ENCODE results near the gene DNAJC7.
"Not testable (repeated sequence)": the region's sequence is repeated elsewhere in the genome, so short reads cannot be mapped to it uniquely, and the experiment has no call there.

The DNAJC7 gene

GRCh38 chr17:42016411-42016831 is 818 bp downstream of the DNAJC7 start:
- peaks cover 40% of the 10 kb centered on the region for H3K36me3 ChIP-seq (ENCODE audit: control insufficient read depth, low read length)
- no peaks in the 10 kb centered on the region for H3K27me3 ChIP-seq (ENCODE audit: control insufficient read depth, low read length)
- no peaks in the 10 kb centered on the region for H4K20me1 ChIP-seq (ENCODE audit: control insufficient read depth, insufficient read depth, low read depth, low read length)
- no peak for TF ChIP-seq EZH2phosphoT487 (IDR thresholded peaks at IDR 0.05; ENCODE audit: borderline replicate concordance, low read length)
- TF ChIP-seq, protein P1, sequence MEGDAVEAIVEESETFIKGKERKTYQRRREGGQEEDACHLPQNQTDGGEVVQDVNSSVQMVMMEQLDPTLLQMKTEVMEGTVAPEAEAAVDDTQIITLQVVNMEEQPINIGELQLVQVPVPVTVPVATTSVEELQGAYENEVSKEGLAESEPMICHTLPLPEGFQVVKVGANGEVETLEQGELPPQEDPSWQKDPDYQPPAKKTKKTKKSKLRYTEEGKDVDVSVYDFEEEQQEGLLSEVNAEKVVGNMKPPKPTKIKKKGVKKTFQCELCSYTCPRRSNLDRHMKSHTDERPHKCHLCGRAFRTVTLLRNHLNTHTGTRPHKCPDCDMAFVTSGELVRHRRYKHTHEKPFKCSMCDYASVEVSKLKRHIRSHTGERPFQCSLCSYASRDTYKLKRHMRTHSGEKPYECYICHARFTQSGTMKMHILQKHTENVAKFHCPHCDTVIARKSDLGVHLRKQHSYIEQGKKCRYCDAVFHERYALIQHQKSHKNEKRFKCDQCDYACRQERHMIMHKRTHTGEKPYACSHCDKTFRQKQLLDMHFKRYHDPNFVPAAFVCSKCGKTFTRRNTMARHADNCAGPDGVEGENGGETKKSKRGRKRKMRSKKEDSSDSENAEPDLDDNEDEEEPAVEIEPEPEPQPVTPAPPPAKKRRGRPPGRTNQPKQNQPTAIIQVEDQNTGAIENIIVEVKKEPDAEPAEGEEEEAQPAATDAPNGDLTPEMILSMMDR (IDR thresholded peaks at IDR 0.05; ENCODE audit: low read depth, low read length, poor library complexity, severe bottlenecking) = no peak
- peak overlapping the region; percentile 96 for H3K4me2 ChIP-seq (ENCODE audit: low read length)
- H3F3A ChIP-seq (ENCODE audit: control insufficient read depth, insufficient read depth) = no peaks in the 10 kb centered on the region
- H3K27ac ChIP-seq (ENCODE audit: low read depth, low read length) = peak overlapping the region; percentile 62
- no peaks in the 10 kb centered on the region for H3K9me3 ChIP-seq (ENCODE audit: control insufficient read depth, insufficient read depth, low read length)
- no peaks in the 10 kb centered on the region for H3K9me2 ChIP-seq (replicated peaks; ENCODE audit: control insufficient read depth, low read length)
- peak overlapping the region; percentile 93 for H3K4me3 ChIP-seq (ENCODE audit: low read length)
- peaks cover 35% of the 10 kb centered on the region for H3K4me1 ChIP-seq (ENCODE audit: control insufficient read depth, low read length)
- H3K79me2 ChIP-seq (ENCODE audit: control insufficient read depth, low read length) = peaks cover 85% of the 10 kb centered on the region

- Histone ChIP-seq H3K79me2 (ENCODE audit: control insufficient read depth, low read length) (peaks cover 97% of the 10 kb centered on the region), H3K36me3 (ENCODE audit: control insufficient read depth, low read length) (peaks cover 50% of the 10 kb centered on the region), H3K4me1 (ENCODE audit: control insufficient read depth, low read length) (peaks cover 21% of the 10 kb centered on the region)
- not testable (repeated sequence) for H3K27ac ChIP-seq (ENCODE audit: low read depth, low read length); H4K20me1 ChIP-seq (ENCODE audit: control insufficient read depth, insufficient read depth, low read depth, low read length); H3K4me2 ChIP-seq (ENCODE audit: low read length); H3K9me2 ChIP-seq (replicated peaks; ENCODE audit: control insufficient read depth, low read length); H3F3A ChIP-seq (ENCODE audit: control insufficient read depth, insufficient read depth); H3K9me3 ChIP-seq (ENCODE audit: control insufficient read depth, insufficient read depth, low read length); H3K27me3 ChIP-seq (ENCODE audit: control insufficient read depth, low read length); H3K4me3 ChIP-seq (ENCODE audit: low read length)
These were observed 3.5 kb downstream of the DNAJC7 start for GRCh38 chr17:42013740-42014139.

DNA sequence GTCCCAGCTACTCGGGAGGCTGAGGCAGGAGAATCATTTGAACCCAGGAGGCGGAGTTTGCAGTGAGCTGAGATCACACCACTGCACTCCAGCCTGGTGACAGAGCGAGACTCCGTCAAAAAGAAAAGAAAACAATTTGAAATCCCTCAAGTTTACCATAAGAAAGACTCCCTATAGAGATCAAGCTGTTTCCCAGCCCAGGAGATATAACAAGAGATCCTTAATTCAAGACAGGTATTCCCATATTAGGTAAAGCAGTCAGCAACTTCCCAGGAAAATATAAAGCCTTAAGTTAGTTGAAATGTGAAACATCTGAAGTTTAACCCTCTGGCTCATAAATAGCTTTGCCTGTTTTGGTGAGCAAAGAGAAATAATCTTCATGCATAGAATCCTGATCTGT is 4.9 kb downstream of the DNAJC7 start:
- H3K9me3 ChIP-seq (ENCODE audit: control insufficient read depth, insufficient read depth, low read length); H4K20me1 ChIP-seq (ENCODE audit: control insufficient read depth, insufficient read depth, low read depth, low read length); H3K4me3 ChIP-seq (ENCODE audit: low read length); H3F3A ChIP-seq (ENCODE audit: control insufficient read depth, insufficient read depth); H3K27me3 ChIP-seq (ENCODE audit: control insufficient read depth, low read length); H3K27ac ChIP-seq (ENCODE audit: low read depth, low read length); H3K9me2 ChIP-seq (replicated peaks; ENCODE audit: control insufficient read depth, low read length); H3K4me2 ChIP-seq (ENCODE audit: low read length): not testable (repeated sequence)
- Histone ChIP-seq H3K4me1 (ENCODE audit: control insufficient read depth, low read length) (peaks cover 14% of the 10 kb centered on the region), H3K79me2 (ENCODE audit: control insufficient read depth, low read length) (peaks cover 99% of the 10 kb centered on the region), H3K36me3 (ENCODE audit: control insufficient read depth, low read length) (peaks cover 50% of the 10 kb centered on the region)

DNA sequence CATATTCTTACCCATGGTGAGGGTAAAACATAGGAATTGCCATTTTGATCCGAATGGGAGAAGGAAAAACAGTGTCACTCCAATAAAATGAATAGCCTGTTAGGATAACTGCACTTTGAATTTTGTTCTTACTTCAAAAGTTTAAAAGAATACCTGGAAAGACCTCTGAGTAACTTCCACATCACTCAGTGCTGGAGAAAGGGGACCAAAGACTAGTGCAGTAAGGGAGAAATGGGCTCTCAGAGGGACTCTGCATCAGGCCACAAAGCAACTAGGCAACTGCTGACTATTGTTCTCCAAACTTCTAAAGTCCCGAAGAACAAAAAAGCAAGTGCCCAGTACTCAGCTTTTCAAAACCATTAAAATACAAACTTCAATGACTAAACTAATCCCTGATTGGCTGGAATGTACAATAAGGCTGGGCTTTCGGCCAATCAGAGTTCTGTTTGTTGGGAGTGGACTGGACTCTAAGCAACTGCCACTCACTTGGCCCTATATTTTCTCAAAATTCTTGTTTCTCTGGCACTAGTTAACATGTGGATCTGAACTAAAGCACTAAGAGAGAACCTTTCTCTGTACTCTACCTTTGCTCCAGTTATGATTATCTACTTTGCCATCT is 6.2 kb downstream of the DNAJC7 start:
- Histone ChIP-seq H3K4me1 (ENCODE audit: control insufficient read depth, low read length) (peaks cover 11% of the 10 kb centered on the region), H3K27me3 (ENCODE audit: control insufficient read depth, low read length) (no peaks in the 10 kb centered on the region), H3K4me2 (ENCODE audit: low read length) (no peak overlapping the region), H3K36me3 (ENCODE audit: control insufficient read depth, low read length) (peaks cover 42% of the 10 kb centered on the region), H3F3A (ENCODE audit: control insufficient read depth, insufficient read depth) (0 out of 2 replicates have a peak, but pooled peaks cover 2% of the 10 kb centered on the region), H3K4me3 (ENCODE audit: low read length) (no peak overlapping the region), H3K79me2 (ENCODE audit: control insufficient read depth, low read length) (peaks cover 99% of the 10 kb centered on the region), H4K20me1 (ENCODE audit: control insufficient read depth, insufficient read depth, low read depth, low read length) (no peaks in the 10 kb centered on the region), H3K9me2 (replicated peaks; ENCODE audit: control insufficient read depth, low read length) (no peaks in the 10 kb centered on the region), H3K9me3 (ENCODE audit: control insufficient read depth, insufficient read depth, low read length) (no peaks in the 10 kb centered on the region), H3K27ac (ENCODE audit: low read depth, low read length) (no peak overlapping the region)
- TF ChIP-seq, protein P1 (IDR thresholded peaks at IDR 0.05; ENCODE audit: low read depth, low read length, poor library complexity, severe bottlenecking) = no peak

DNA sequence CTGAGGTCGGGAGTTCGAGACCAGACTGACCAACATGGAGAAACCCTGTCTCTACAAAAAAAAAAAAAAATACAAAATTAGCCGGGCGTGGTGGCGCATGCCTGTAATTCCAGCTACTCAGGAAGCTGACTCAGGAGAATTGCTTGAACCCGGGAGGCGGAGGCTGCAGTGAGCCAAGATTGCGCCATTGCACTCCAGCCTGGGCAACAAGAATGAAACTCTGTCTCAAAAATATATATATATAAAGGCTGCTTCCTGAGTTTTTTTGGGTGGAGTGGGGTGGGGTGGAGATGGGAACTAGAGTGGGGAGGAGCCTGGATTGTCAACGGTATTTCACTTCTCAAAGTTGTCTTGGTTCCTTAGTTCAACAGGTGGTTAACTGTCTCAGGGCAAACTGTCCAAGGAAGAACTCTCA is 7.0 kb downstream of the DNAJC7 start:
- H3K4me1 ChIP-seq (ENCODE audit: control insufficient read depth, low read length); H3K27ac ChIP-seq (ENCODE audit: low read depth, low read length); H3K4me3 ChIP-seq (ENCODE audit: low read length); H4K20me1 ChIP-seq (ENCODE audit: control insufficient read depth, insufficient read depth, low read depth, low read length); H3K27me3 ChIP-seq (ENCODE audit: control insufficient read depth, low read length); H3F3A ChIP-seq (ENCODE audit: control insufficient read depth, insufficient read depth); H3K9me3 ChIP-seq (ENCODE audit: control insufficient read depth, insufficient read depth, low read length); H3K4me2 ChIP-seq (ENCODE audit: low read length); H3K9me2 ChIP-seq (replicated peaks; ENCODE audit: control insufficient read depth, low read length): not testable (repeated sequence)
- H3K36me3 ChIP-seq (ENCODE audit: control insufficient read depth, low read length) = peaks cover 37% of the 10 kb centered on the region
- H3K79me2 ChIP-seq (ENCODE audit: control insufficient read depth, low read length) = peaks cover 99% of the 10 kb centered on the region
